ENCODE results near the gene FAM24B. TPM values are rescaled to one million over a fixed set of nuclear protein-coding genes. Genes with fewer than 3 reads are reported as not detected.

The FAM24B gene, protein sequence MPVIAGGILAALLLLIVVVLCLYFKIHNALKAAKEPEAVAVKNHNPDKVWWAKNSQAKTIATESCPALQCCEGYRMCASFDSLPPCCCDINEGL
- 11.9 to 16.5 TPM (median 14.0 TPM) in 5 replicates for total RNA-seq (2022; extraction: Qiagen RNA extraction; ENCODE audit: low read depth)

DNA sequence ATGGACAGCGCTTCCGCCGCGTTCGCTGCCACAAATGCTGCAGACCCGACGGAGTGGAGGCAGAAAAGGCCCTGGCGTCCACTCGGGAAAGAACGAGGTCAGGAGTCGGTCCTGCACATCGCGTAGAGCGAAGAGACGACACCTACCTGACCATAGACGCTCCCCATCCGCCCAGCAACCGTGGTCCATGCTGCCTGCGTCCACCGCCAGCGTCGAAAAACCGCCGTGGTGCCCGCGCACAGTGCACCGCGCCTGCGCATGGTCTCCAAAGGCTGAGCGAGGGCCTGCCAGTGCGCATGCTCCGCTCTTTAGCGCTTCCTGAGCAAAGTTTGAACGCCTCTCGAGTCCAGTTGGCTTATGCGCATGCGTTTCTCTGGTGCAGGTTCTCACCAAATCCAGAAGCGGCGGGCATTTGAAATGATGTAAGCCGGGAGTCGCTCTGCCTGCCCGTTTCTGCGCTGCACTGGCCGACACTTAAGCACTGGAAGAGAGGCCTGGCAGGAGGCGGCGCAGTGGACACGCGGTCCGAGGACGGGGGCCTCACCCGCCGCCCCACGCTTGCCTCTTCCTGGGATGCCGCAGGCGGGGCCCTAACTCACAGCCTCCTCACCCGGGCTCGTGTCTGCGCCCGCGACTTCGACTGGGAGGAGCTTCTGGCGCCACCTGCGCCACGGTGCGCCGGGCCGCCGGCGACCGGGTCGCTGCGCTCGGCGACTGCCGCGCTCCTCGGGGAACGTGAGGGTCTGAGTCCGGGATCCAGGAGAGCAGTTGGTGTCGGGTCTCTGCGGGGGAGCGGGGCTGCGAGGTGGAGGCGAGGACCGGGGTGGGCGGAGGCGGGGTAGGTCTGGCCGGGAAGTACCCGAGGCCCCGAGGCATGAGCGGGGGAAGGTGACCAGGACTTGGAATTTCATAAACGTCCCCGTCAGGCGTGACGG lies at the start of gene FAM24B:
FAM24B (minus strand) TSS at position 243 of the 935 bp plus-strand sequence. CDS start 29,066 bp downstream, outside the sequence.

DNA sequence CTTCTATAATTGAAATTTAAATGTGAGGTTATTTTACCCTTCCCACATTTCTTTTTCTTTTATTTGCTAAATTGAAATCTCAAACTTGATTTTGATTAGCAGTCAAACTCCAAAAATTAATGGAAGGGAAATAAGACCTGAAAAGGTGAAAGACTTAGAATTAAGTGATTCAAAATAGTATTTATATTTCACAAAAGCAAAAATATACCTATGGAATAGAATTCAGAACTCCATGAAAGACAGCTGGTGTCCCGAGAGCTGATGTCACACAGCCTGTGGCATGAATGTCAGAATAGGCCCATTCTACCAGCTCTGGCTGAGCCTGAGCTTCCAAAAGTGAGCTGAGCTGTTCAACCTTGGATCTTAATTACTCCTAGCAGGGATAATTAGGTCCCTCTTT lies 30.9 kb upstream of the FAM24B start, which contains the start of gene FAM24A:
FAM24A (plus strand) TSS at position 301 of the 400 bp plus-strand sequence. CDS start 1,025 bp downstream, outside the sequence.

DNA sequence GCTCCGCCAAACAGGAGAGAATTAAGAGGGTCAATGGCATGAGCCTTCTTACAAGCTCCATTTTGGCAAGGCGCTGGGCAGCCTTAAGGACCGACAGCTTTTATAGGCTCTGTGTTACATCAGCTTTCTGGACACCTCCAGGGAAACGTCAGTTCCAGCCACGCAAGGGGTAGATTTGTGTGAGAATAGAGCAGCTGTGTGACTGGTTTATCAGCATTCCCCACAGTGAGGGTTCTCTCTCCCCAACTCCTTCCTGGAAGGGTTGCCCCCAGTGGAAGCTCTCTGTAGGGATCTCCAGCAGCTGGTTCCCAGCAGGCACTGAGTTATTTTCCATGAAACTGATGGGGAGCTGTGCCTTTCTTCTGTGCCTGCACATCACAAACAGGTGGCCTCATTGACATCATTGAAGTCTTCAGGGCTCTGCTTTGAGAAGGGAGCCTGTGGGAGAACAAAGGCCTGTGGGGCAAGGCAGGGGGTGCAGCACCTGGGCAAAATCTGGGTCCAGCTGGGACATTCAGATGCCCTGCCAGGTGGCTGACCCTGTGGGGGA lies 33.5 kb downstream of the FAM24B start, which contains the start of gene CUZD1:
CUZD1 (minus strand) TSS at position 75 of the 550 bp plus-strand sequence; CDS start at position 61, 14 bp downstream.

Other genes with a start within 250 kb of the FAM24B start
- not detected in 5 replicates for gene C10orf120, start 179.7 kb downstream of the FAM24B start, total RNA-seq (2022; extraction: Qiagen RNA extraction; ENCODE audit: low read depth)
- gene CUZD1, start 33.7 kb downstream of the FAM24B start, total RNA-seq (2022; extraction: Qiagen RNA extraction; ENCODE audit: low read depth) = 0.96 to 1.6 TPM (median 1.4 TPM) in 5 replicates
- not detected in 5 replicates for gene FAM24A, start 31.0 kb upstream of the FAM24B start, total RNA-seq (2022; extraction: Qiagen RNA extraction; ENCODE audit: low read depth)
- gene C10orf88, start 74.6 kb upstream of the FAM24B start, total RNA-seq (2022; extraction: Qiagen RNA extraction; ENCODE audit: low read depth) = 6.6 to 9.6 TPM (median 8.6 TPM) in 5 replicates
- 3.7 to 5.4 TPM (median 5.1 TPM) in 5 replicates for gene PSTK, start 100.8 kb upstream of the FAM24B start, total RNA-seq (2022; extraction: Qiagen RNA extraction; ENCODE audit: low read depth)
- gene IKZF5, start 129.2 kb upstream of the FAM24B start, total RNA-seq (2022; extraction: Qiagen RNA extraction; ENCODE audit: low read depth) = 4.8 to 6.6 TPM (median 6.0 TPM) in 5 replicates
- 4.2 to 8.8 TPM (median 6.3 TPM) in 5 replicates for gene ACADSB, start 129.4 kb upstream of the FAM24B start, total RNA-seq (2022; extraction: Qiagen RNA extraction; ENCODE audit: low read depth)

Measured in A549 treated with ZK216348 at 1 μM for 4 hours (cell line).